ENCODE results near the gene GGCT. TPM values are rescaled to one million over a fixed set of nuclear protein-coding genes. Genes with fewer than 3 reads are reported as not detected.

GGCT gene
- total RNA-seq, 1 experiment from 2014 or later, result 52.2 TPM

DNA sequence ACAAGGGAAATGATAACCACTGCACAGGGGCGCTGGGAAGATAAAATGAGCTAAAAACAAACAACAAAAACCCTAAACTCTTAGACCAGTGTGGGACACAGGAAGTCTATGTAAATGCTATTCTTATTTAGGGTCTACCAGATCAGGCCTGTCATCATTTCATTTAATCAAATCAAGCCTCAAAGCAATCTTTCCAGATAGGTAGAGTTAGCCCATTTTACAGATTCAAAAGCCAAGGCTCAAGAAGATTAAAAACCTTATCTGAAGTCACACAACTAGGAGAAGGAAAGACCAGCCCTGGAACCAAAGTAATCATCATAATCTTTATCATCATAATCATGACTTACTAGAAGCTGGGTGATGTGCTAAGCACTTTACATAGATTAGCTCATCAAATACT is 30.7 kb downstream of the GGCT start:
- intact Hi-C loops (cut with micrococcal nuclease; ENCODE audit: unreplicated experiment) (no loop called here), in situ Hi-C loops (cut with HindIII; ENCODE audit: low pct_unique_long_range_greater_than_20kb, low sequenced_read_pairs) (no loop called here)
- Histone ChIP-seq H3K4me1 (ENCODE audit: control insufficient read depth, insufficient read depth, low read length) (peaks cover 11% of the 10 kb centered on the region; the same call in 1 of the 2 replicates), H3K4me3 (ENCODE audit: low read depth in 2 of 2, low read length in 2 of 2) (no peak overlapping the region), H3K9me3 (ENCODE audit: control insufficient read depth, insufficient read depth, low read depth, low read length) (no peaks in the 10 kb centered on the region), H3K27ac (ENCODE audit: low read length) (no peak overlapping the region), H3K27me3 (ENCODE audit: control insufficient read depth, insufficient read depth, low read length) (no peaks in the 10 kb centered on the region), H3K36me3 (ENCODE audit: control insufficient read depth, insufficient read depth, low read length) (no peaks in the 10 kb centered on the region)
- CTCF ChIA-PET, result no interaction called here
- POLR2A ChIA-PET, result no interaction called here
- ATAC-seq, result no peak
- no TSS peak for BruUV-seq (replicated peaks)
- TF ChIP-seq TCF7L2 (IDR thresholded peaks at IDR 0.05; ENCODE audit: low read depth, low read length) (no peak), SIN3A (IDR thresholded peaks at IDR 0.05; ENCODE audit: borderline replicate concordance, insufficient read depth, low read depth, low read length) (no peak), POLR2AphosphoS5 (IDR thresholded peaks at IDR 0.05; ENCODE audit: low read depth, low read length) (no peak)
- TF ChIP-seq, protein P1, sequence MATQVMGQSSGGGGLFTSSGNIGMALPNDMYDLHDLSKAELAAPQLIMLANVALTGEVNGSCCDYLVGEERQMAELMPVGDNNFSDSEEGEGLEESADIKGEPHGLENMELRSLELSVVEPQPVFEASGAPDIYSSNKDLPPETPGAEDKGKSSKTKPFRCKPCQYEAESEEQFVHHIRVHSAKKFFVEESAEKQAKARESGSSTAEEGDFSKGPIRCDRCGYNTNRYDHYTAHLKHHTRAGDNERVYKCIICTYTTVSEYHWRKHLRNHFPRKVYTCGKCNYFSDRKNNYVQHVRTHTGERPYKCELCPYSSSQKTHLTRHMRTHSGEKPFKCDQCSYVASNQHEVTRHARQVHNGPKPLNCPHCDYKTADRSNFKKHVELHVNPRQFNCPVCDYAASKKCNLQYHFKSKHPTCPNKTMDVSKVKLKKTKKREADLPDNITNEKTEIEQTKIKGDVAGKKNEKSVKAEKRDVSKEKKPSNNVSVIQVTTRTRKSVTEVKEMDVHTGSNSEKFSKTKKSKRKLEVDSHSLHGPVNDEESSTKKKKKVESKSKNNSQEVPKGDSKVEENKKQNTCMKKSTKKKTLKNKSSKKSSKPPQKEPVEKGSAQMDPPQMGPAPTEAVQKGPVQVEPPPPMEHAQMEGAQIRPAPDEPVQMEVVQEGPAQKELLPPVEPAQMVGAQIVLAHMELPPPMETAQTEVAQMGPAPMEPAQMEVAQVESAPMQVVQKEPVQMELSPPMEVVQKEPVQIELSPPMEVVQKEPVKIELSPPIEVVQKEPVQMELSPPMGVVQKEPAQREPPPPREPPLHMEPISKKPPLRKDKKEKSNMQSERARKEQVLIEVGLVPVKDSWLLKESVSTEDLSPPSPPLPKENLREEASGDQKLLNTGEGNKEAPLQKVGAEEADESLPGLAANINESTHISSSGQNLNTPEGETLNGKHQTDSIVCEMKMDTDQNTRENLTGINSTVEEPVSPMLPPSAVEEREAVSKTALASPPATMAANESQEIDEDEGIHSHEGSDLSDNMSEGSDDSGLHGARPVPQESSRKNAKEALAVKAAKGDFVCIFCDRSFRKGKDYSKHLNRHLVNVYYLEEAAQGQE (IDR thresholded peaks at IDR 0.05; ENCODE audit: insufficient read depth in 1 of 2, low read depth in 2 of 2, low read length in 1 of 2), result no peak
- TF ChIP-seq, protein P2, sequence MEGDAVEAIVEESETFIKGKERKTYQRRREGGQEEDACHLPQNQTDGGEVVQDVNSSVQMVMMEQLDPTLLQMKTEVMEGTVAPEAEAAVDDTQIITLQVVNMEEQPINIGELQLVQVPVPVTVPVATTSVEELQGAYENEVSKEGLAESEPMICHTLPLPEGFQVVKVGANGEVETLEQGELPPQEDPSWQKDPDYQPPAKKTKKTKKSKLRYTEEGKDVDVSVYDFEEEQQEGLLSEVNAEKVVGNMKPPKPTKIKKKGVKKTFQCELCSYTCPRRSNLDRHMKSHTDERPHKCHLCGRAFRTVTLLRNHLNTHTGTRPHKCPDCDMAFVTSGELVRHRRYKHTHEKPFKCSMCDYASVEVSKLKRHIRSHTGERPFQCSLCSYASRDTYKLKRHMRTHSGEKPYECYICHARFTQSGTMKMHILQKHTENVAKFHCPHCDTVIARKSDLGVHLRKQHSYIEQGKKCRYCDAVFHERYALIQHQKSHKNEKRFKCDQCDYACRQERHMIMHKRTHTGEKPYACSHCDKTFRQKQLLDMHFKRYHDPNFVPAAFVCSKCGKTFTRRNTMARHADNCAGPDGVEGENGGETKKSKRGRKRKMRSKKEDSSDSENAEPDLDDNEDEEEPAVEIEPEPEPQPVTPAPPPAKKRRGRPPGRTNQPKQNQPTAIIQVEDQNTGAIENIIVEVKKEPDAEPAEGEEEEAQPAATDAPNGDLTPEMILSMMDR (IDR thresholded peaks at IDR 0.05), result no peak
- no peak for DNase-seq (ENCODE audit: low read depth, low spot score)

DNA sequence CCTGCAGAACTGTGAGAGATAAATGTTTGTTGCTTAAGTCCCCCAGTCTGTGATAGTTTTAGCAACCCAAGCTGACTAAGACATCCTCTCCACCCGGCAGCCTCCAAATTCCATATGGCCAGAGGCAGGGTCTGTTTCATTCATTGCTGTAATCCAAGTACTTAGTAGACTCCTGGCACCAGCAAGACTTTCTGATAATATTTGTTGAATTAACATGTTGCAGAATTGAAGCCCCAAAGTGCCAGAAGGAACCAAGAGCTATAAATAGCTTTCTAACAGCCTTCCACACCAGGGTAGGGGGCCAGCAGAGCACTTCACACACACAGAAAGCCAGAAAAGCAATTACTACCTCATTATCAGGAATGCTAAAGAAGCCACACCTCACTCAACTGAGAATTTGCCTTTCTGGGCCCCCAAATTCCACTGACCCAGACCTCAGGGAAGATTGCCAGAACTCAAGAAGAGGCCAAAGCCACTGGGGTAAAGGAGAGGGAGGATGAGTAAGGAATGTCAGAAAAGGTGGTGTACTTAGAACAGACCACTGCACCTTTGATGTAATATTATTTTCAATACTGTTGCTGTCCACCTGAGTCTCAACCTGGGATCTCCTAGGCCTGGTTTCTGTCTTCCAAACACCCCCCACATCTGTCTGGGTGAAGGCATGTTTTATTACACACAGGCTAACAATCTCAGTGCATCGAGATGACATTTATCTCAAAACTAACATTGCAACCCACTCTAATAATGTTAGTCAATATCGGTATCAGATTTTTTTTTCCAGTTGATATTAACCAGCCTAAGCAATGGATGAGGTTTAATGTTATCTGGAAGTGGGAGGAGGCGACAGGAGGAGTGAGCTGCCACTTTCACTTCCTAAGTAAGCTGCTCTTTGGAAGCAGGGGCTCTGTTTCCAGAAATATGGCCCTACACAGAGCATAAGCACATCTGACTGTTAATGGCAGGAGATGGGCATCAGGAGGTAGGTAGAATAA is 31.5 kb downstream of the GGCT start:
- no peaks in the 10 kb centered on the region for H3K36me3 ChIP-seq (ENCODE audit: control insufficient read depth, insufficient read depth, low read length)
- H3K27me3 ChIP-seq (ENCODE audit: control insufficient read depth, insufficient read depth, low read length), result no peaks in the 10 kb centered on the region
- POLR2A ChIA-PET, result interaction anchor here (0.6 kb wide), 1 partner anchor 15 kb away, joined by 4 read pairs; no protein-coding TSS in a partner anchor
- H3K27ac ChIP-seq (ENCODE audit: low read length), result no peak overlapping the region
- CTCF ChIA-PET, result no interaction called here
- in situ Hi-C loops (cut with HindIII; ENCODE audit: low pct_unique_long_range_greater_than_20kb, low sequenced_read_pairs) (no loop called here), intact Hi-C loops (cut with micrococcal nuclease; ENCODE audit: unreplicated experiment) (no loop called here)
- H3K4me1 ChIP-seq (ENCODE audit: control insufficient read depth, insufficient read depth, low read length), result peaks cover 10% of the 10 kb centered on the region; the same call in 1 of the 2 replicates
- no peak overlapping the region for H3K4me3 ChIP-seq (ENCODE audit: low read depth in 2 of 2, low read length in 2 of 2)
- DNase-seq (ENCODE audit: low read depth, low spot score) (no peak), ATAC-seq (no peak)
- TF ChIP-seq SIN3A (IDR thresholded peaks at IDR 0.05; ENCODE audit: borderline replicate concordance, insufficient read depth, low read depth, low read length), result no peak
- TF ChIP-seq, protein P2 (IDR thresholded peaks at IDR 0.05), result no peak
- TF ChIP-seq, protein P1 (IDR thresholded peaks at IDR 0.05; ENCODE audit: insufficient read depth in 1 of 2, low read depth in 2 of 2, low read length in 1 of 2), result no peak
- TF ChIP-seq TCF7L2 (IDR thresholded peaks at IDR 0.05; ENCODE audit: low read depth, low read length), result no peak
- TF ChIP-seq POLR2AphosphoS5 (IDR thresholded peaks at IDR 0.05; ENCODE audit: low read depth, low read length), result no peak
- no peaks in the 10 kb centered on the region for H3K9me3 ChIP-seq (ENCODE audit: control insufficient read depth, insufficient read depth, low read depth, low read length)
- no TSS peak for BruUV-seq (replicated peaks)

All from Panc1 (cell line).